ENCODE measurements around the gene GID8. TPM values are rescaled to one million over a fixed set of nuclear protein-coding genes. Genes with fewer than 3 reads are reported as not detected.
A peak's percentile ranks its signal among the peaks of the same experiment; 100 is the strongest.

The GID8 gene
- total and polyA plus RNA-seq, 2 of the 13 experiments (the other 11 are each of a cell fraction or from before 2014, with no cell fraction given) = 39.6 to 59.8 TPM

GRCh38 chr20:62952373-62952967 is 14.5 kb downstream of the GID8 start, which contains the start of gene SLC17A9 (continued):
- TF ChIP-seq GABPA (IDR thresholded peaks at IDR 0.05; ENCODE audit: low read depth, low read length) (no peak), GABPA (CRISPR knock-in tag; IDR thresholded peaks at IDR 0.05; ENCODE audit: low read depth) (peak; percentile 55; the same call in 1 of the 2 replicates), ZNF264 (CRISPR knock-in tag; IDR thresholded peaks at IDR 0.05) (peak; percentile 80; the same call in 1 of the 2 replicates), MIER3 (CRISPR knock-in tag; IDR thresholded peaks at IDR 0.05; ENCODE audit: borderline replicate concordance) (peak; percentile 94), ZFX (CRISPR knock-in tag; IDR thresholded peaks at IDR 0.05; ENCODE audit: low read depth) (peak; percentile 74), ZNF772 (CRISPR knock-in tag; IDR thresholded peaks at IDR 0.05) (peak; percentile 98), RFX5 (IDR thresholded peaks at IDR 0.05; ENCODE audit: low read depth, low read length) (0 out of 2 replicates have a peak, but pooled peaks have one; percentile 53), NFE2L1 (CRISPR knock-in tag; IDR thresholded peaks at IDR 0.05; ENCODE audit: borderline replicate concordance) (peak; percentile 30; the same call in 1 of the 2 replicates), ONECUT2 (CRISPR knock-in tag; IDR thresholded peaks at IDR 0.05) (0 out of 2 replicates have a peak, but pooled peaks have one; percentile 25), ZNF33B (CRISPR knock-in tag; IDR thresholded peaks at IDR 0.05) (peak; percentile 92; the same call in 1 of the 2 replicates), ZNF3 (CRISPR knock-in tag; IDR thresholded peaks at IDR 0.05) (no peak), TBL1XR1 (IDR thresholded peaks at IDR 0.05; ENCODE audit: borderline replicate concordance, low read length, partially characterized antibody) (no peak), NFYB (CRISPR knock-in tag; IDR thresholded peaks at IDR 0.05) (peak; percentile 70), PATZ1 (CRISPR knock-in tag; IDR thresholded peaks at IDR 0.05) (peak; percentile 98), EEA1 (CRISPR knock-in tag; IDR thresholded peaks at IDR 0.05; ENCODE audit: borderline replicate concordance) (peak; percentile 97), SNAI1 (CRISPR knock-in tag; IDR thresholded peaks at IDR 0.05; ENCODE audit: borderline replicate concordance) (no peak; the same call in 1 of the 2 replicates), ARID2 (CRISPR knock-in tag; IDR thresholded peaks at IDR 0.05; ENCODE audit: borderline replicate concordance) (no peak), CREM (IDR thresholded peaks at IDR 0.05) (peak; percentile 75), CREM (CRISPR knock-in tag; IDR thresholded peaks at IDR 0.05) (peak; percentile 64)
- TF ChIP-seq, protein P1, sequence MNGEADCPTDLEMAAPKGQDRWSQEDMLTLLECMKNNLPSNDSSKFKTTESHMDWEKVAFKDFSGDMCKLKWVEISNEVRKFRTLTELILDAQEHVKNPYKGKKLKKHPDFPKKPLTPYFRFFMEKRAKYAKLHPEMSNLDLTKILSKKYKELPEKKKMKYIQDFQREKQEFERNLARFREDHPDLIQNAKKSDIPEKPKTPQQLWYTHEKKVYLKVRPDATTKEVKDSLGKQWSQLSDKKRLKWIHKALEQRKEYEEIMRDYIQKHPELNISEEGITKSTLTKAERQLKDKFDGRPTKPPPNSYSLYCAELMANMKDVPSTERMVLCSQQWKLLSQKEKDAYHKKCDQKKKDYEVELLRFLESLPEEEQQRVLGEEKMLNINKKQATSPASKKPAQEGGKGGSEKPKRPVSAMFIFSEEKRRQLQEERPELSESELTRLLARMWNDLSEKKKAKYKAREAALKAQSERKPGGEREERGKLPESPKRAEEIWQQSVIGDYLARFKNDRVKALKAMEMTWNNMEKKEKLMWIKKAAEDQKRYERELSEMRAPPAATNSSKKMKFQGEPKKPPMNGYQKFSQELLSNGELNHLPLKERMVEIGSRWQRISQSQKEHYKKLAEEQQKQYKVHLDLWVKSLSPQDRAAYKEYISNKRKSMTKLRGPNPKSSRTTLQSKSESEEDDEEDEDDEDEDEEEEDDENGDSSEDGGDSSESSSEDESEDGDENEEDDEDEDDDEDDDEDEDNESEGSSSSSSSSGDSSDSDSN (CRISPR knock-in tag; IDR thresholded peaks at IDR 0.05) = peak; percentile 87; the same call in 1 of the 2 replicates
- TF ChIP-seq, protein P2, sequence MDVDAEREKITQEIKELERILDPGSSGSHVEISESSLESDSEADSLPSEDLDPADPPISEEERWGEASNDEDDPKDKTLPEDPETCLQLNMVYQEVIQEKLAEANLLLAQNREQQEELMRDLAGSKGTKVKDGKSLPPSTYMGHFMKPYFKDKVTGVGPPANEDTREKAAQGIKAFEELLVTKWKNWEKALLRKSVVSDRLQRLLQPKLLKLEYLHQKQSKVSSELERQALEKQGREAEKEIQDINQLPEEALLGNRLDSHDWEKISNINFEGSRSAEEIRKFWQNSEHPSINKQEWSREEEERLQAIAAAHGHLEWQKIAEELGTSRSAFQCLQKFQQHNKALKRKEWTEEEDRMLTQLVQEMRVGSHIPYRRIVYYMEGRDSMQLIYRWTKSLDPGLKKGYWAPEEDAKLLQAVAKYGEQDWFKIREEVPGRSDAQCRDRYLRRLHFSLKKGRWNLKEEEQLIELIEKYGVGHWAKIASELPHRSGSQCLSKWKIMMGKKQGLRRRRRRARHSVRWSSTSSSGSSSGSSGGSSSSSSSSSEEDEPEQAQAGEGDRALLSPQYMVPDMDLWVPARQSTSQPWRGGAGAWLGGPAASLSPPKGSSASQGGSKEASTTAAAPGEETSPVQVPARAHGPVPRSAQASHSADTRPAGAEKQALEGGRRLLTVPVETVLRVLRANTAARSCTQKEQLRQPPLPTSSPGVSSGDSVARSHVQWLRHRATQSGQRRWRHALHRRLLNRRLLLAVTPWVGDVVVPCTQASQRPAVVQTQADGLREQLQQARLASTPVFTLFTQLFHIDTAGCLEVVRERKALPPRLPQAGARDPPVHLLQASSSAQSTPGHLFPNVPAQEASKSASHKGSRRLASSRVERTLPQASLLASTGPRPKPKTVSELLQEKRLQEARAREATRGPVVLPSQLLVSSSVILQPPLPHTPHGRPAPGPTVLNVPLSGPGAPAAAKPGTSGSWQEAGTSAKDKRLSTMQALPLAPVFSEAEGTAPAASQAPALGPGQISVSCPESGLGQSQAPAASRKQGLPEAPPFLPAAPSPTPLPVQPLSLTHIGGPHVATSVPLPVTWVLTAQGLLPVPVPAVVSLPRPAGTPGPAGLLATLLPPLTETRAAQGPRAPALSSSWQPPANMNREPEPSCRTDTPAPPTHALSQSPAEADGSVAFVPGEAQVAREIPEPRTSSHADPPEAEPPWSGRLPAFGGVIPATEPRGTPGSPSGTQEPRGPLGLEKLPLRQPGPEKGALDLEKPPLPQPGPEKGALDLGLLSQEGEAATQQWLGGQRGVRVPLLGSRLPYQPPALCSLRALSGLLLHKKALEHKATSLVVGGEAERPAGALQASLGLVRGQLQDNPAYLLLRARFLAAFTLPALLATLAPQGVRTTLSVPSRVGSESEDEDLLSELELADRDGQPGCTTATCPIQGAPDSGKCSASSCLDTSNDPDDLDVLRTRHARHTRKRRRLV (CRISPR knock-in tag; IDR thresholded peaks at IDR 0.05) = no peak
